Fibroblast of mammary gland (primary cell): ENCODE measurements around the gene TSTD2.
A peak's percentile ranks its signal among the peaks of the same experiment; 100 is the strongest.
"Not testable (repeated sequence)": the region's sequence is repeated elsewhere in the genome, so short reads cannot be mapped to it uniquely, and the experiment has no call there.

Experiments
- DNase-seq: peaks from one replicate; pipeline ENCODE4 v3.0.0-alpha.2; 2010; ENCODE audit warnings: low read depth
- H3K4me3 ChIP-seq: 2 replicates; pipeline ENCODE4 v1.5.1; 2011; ENCODE audit warnings: low read depth, mild to moderate bottlenecking, low read length, moderate library complexity; ENCODE audit not compliant: control insufficient read depth
- TF ChIP-seq, protein P1 (sequence below): conservative IDR thresholded peaks from 2 replicates; pipeline ENCODE4 v1.5.1; 2011; ENCODE audit warnings: low read depth, low read length, inconsistent platforms; ENCODE audit not compliant: control insufficient read depth, insufficient read depth

TSTD2 gene

GRCh38 chr9:97579914-97580313 lies 53.3 kb downstream of the TSTD2 start:
- TF ChIP-seq, protein P1, sequence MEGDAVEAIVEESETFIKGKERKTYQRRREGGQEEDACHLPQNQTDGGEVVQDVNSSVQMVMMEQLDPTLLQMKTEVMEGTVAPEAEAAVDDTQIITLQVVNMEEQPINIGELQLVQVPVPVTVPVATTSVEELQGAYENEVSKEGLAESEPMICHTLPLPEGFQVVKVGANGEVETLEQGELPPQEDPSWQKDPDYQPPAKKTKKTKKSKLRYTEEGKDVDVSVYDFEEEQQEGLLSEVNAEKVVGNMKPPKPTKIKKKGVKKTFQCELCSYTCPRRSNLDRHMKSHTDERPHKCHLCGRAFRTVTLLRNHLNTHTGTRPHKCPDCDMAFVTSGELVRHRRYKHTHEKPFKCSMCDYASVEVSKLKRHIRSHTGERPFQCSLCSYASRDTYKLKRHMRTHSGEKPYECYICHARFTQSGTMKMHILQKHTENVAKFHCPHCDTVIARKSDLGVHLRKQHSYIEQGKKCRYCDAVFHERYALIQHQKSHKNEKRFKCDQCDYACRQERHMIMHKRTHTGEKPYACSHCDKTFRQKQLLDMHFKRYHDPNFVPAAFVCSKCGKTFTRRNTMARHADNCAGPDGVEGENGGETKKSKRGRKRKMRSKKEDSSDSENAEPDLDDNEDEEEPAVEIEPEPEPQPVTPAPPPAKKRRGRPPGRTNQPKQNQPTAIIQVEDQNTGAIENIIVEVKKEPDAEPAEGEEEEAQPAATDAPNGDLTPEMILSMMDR, result no peak
- no peak overlapping the region for H3K4me3 ChIP-seq
- DNase-seq, result no peak

GRCh38 chr9:97578846-97579245 lies 54.3 kb downstream of the TSTD2 start:
- no peak for DNase-seq
- TF ChIP-seq, protein P1, result no peak
- H3K4me3 ChIP-seq, result no peak overlapping the region

DNA sequence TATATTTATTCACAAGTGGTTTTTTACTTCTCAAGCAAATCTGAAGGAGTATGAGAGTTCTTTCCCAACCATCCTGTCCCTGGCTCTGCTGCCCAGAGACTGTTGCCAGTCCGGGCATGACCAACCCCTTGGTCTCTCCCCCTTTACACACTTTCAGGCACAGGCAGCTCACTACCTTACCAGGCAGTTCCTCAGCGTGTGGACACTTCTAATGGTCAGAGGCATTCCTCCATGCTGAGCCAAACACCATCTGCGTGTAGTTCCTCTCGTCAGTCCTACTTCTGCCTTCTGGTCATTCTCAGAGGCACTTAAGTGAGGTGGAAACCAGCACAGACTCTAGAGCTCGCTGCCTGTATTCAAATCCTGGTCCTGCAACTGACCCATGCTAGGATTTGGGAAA lies 56.1 kb downstream of the TSTD2 start:
- TF ChIP-seq, protein P1, result no peak
- no peak overlapping the region for H3K4me3 ChIP-seq

DNA sequence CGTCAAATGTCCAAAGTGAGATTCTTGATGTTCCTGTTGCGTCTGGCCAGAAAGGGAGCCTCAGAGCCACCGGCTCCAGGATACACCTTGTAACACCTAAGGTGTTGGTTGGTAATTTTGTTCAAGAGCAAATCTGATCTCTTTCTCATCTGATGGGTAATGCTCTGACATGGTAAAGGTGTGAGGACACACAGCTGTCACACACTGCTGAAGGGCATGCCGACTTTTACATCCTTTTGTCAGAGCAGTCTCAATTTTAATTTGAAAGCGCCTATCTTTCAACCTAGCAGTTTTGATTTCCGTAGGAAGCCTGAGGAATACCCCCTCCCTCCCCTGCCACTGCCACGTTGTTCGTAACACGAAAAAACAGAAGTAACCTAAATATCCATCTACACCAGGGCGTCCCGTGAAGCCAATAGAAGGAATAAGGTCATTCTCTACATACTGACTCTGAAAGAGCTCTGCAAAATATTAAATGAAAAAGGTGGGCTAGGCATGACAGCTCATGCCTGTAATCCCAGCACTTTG lies 57.4 kb downstream of the TSTD2 start:
- no peak overlapping the region for H3K4me3 ChIP-seq
- TF ChIP-seq, protein P1, result no peak
- DNase-seq, result no peak

More for the DNA sequence above, 56.1 kb downstream of the TSTD2 start:
- DNase-seq, result no peak

GRCh38 chr9:97574921-97575672 lies 58.1 kb downstream of the TSTD2 start:
- H3K4me3 ChIP-seq, DNase-seq: not testable (repeated sequence)

DNA sequence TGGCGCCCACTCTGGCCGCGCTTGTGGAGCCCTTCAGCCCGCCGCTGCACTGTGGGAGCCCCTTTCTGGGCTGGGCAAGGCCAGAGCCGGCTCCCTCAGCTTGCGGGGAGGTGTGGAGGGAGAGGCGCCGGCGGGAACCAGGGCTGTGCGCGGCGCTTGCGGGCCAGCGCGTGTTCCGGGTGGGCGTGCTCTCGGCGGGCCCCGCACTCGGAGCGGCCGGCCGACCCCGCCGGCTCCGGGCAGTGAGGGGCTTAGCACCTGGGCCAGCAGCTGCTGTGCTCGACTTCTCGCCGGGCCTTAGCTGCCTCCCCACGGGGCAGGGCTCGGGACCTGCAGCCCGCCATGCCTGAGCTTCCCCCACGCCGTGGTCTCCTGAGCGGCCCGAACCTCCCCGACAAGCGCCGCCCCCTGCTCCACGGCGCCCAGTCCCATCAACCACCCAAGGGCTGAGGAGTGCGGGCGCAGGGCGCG lies 59.0 kb downstream of the TSTD2 start:
- not testable (repeated sequence) for H3K4me3 ChIP-seq, DNase-seq

DNA sequence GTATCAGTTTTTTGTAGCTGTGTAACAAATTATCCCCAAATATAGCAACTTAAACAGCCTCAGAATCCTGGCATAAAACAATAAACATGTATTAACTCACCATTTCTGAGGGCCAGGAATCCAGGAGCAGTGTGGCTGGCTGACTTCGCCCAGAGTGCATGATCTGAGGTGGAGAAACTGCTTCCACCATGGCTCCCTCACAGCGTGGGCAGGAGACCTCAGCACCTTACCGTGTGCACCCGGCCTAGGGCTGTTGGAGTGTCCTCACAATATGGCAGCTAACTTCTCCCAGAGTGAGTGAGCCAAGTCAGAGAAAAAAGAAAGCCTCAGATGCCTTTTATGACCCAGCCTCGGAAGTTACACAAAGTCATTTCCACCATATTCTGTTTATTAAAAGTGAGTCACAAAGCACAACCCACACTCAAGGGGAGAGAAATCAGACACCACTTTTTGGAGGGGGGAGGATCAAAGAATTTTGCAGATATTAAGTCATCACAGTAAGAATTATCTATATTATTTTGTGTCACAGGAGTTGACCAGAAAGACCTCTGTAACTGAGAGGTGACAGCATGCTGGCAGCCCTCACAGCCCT lies 59.6 kb downstream of the TSTD2 start:
- peak; percentile 8 for DNase-seq
- TF ChIP-seq, protein P1, result no peak
- H3K4me3 ChIP-seq, result no peak overlapping the region
